IPS-20b (cell line): ENCODE data around the gene SAP130.

ENCODE experiments used
- H3K27ac ChIP-seq: one replicate; pipeline ENCODE4 v1.5.1; 2013; ENCODE audit warnings: low read length
- H3K27me3 ChIP-seq: 2 replicates; pipeline ENCODE4 v1.6.1; 2013; ENCODE audit warnings: mild to moderate bottlenecking, low read length, inconsistent platforms; ENCODE audit not compliant: insufficient read depth
- H3K36me3 ChIP-seq: 2 replicates; pipeline ENCODE4 v1.6.1; 2013; ENCODE audit warnings: low read depth, mild to moderate bottlenecking, inconsistent platforms, low read length, moderate library complexity; ENCODE audit not compliant: insufficient read depth
- H3K4me1 ChIP-seq: 2 replicates; pipeline ENCODE4 v1.6.1; 2013; ENCODE audit warnings: mild to moderate bottlenecking, control low read depth, inconsistent platforms, low read length, moderate library complexity; ENCODE audit not compliant: insufficient read depth
- H3K4me3 ChIP-seq: 2 replicates; pipeline ENCODE4 v1.5.1; 2013; ENCODE audit warnings: mild to moderate bottlenecking, low read length, inconsistent platforms
- H3K9ac ChIP-seq: 2 replicates; pipeline ENCODE4 v1.6.1; 2013; ENCODE audit warnings: low read depth, mild to moderate bottlenecking, inconsistent platforms, low read length, moderate library complexity
- H3K9me3 ChIP-seq: 2 replicates; pipeline ENCODE4 v1.6.1; 2013; ENCODE audit warnings: mild to moderate bottlenecking, low read depth, low read length, inconsistent platforms; ENCODE audit not compliant: insufficient read depth

The SAP130 gene

DNA sequence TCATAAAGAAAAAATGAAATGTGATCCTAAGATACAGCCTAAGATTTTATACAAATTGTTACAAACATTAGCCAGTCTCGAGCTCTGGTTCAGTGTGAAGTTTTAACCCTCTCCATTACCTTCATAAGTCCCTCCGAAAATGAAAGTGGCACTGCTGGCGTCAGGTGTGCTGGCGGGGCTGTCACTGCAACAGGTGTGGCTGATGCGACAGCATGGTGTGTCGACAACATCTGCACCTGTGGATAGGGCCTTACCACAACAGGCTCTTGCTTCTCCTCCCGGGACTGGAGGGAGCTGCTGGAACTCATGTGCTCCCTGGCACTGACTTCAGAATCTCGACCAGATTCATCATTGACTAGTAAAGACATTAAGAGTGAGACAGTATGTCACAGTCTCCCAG lies 10.3 kb downstream of the SAP130 start:
- Histone ChIP-seq H3K36me3 (peaks cover 79% of the 10 kb centered on the region), H3K4me3 (no peak overlapping the region), H3K27ac (no peak overlapping the region), H3K9ac (no peak overlapping the region), H3K9me3 (no peaks in the 10 kb centered on the region), H3K4me1 (no peaks in the 10 kb centered on the region), H3K27me3 (no peaks in the 10 kb centered on the region)

DNA sequence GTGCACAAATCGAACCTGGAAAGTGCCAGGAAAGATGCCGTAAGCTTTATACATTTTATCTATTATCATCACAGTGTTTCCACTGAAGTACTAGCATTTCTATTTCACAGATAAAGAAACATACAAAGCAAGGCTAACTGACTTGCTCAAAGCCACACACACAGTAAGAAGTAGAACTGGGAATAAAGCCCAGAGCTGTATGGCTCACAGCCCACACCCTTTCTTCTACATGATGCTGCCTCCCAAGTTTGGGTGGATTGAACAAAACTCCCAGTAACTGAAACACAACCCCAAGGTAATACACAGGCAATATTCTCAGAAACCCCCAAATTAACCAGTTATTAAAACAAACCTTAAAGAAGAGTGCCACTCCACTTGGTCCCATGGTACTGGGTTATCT lies 11.2 kb downstream of the SAP130 start:
- Histone ChIP-seq H3K9me3 (no peaks in the 10 kb centered on the region), H3K27me3 (no peaks in the 10 kb centered on the region), H3K36me3 (peaks cover 79% of the 10 kb centered on the region), H3K4me1 (no peaks in the 10 kb centered on the region), H3K4me3 (no peak overlapping the region), H3K27ac (no peak overlapping the region), H3K9ac (no peak overlapping the region)

DNA sequence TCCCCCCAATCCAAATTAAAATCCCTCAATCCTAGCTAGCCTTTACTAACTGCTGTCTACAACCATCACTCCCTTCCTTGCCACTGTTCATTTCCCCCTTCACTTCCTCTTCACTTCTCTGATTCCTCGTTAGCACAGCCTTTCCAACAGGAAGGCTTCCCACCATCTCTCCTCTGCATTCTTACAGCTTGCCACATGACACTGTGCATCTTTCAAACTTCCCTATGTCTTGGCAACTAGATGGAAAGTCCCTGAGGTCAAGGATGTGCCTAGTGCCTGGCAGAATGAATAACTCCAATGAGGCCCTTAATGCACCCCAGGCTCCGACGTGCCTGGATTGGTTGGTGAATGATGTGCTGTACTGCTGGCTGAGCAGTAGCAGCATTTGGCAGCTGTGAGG lies 15.2 kb downstream of the SAP130 start:
- Histone ChIP-seq H3K9me3 (no peaks in the 10 kb centered on the region), H3K27me3 (no peaks in the 10 kb centered on the region), H3K9ac (no peak overlapping the region), H3K27ac (no peak overlapping the region), H3K36me3 (peaks cover 100% of the 10 kb centered on the region), H3K4me3 (no peak overlapping the region), H3K4me1 (no peaks in the 10 kb centered on the region)

DNA sequence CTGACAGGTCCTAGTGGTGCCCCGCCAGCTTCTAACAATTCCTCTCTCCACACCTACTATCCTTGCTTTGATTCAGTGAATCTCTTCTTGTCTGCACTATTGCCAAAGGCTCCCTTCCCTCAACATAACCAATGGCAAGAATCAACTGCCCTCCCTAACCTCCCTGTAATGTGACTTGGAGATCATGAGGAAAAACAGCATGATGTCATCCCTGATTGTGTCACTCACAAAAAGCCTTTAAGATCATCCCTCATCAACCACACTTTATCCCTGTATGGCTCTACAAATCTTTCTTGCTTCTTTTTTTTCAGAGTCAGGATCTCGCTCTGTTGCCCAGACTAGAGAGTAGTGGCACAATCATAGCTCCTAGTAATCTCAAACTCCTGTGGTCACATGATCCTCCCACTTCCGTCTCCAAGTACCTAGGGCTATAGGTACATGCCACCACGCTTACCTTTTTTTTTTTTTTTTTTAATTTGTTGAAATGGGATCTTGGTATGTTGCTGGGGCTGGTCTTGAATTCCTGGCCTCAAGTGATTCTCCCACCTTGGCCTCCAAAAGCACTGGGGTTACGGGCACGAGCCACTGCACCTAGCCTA lies 19.7 kb downstream of the SAP130 start:
- Histone ChIP-seq H3K36me3 (peaks cover 97% of the 10 kb centered on the region), H3K9me3 (no peaks in the 10 kb centered on the region), H3K27ac (no peak overlapping the region), H3K27me3 (no peaks in the 10 kb centered on the region), H3K4me1 (no peaks in the 10 kb centered on the region), H3K9ac (no peak overlapping the region), H3K4me3 (no peak overlapping the region)

DNA sequence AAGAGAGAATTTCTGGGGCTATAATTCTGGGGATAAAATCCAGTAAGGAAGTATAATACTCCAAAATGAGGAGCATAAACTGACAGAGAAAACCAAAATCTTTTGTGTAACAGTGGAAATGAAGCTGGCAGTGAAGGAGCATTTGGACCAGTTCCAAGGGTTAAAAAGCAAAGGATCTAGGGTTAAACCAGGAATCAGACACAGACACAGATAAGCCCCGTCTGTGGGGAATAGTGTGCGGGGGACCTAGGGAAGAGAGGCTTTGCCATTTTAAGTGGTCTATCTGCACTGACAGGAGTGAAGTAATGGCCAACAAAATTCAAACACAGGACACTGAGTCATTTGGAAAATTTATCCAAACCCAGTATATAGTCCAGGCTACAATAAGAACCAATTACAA lies 23.4 kb downstream of the SAP130 start:
- no peaks in the 10 kb centered on the region for H3K9me3 ChIP-seq
- H3K4me1 ChIP-seq, result no peaks in the 10 kb centered on the region
- no peaks in the 10 kb centered on the region for H3K27me3 ChIP-seq
- no peak overlapping the region for H3K9ac ChIP-seq
- no peak overlapping the region for H3K27ac ChIP-seq
- H3K36me3 ChIP-seq, result peaks cover 97% of the 10 kb centered on the region
- no peak overlapping the region for H3K4me3 ChIP-seq

DNA sequence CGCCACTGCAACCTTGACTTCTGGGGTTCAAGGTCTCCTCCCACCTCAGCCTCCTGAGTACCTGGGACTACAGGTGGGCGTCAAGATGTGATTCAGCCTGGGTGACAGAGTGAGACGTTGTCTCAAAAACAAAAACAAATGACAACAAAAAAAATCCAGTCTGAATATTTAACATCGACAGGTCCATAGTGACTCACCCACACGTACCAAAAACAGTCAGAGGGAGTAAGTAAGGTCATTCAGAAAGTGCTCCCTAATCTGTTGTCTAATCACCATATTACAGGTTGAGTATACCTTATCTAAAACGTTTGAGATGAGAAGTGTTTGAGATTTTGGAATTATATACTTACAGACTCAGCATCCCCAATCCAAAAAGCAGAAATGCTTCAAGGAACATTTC lies 24.4 kb downstream of the SAP130 start:
- H3K36me3 ChIP-seq, result peaks cover 97% of the 10 kb centered on the region
- no peaks in the 10 kb centered on the region for H3K4me1 ChIP-seq
- no peak overlapping the region for H3K9ac ChIP-seq
- H3K4me3 ChIP-seq, result no peak overlapping the region
- no peaks in the 10 kb centered on the region for H3K9me3 ChIP-seq
- H3K27ac ChIP-seq, result no peak overlapping the region
- no peaks in the 10 kb centered on the region for H3K27me3 ChIP-seq

DNA sequence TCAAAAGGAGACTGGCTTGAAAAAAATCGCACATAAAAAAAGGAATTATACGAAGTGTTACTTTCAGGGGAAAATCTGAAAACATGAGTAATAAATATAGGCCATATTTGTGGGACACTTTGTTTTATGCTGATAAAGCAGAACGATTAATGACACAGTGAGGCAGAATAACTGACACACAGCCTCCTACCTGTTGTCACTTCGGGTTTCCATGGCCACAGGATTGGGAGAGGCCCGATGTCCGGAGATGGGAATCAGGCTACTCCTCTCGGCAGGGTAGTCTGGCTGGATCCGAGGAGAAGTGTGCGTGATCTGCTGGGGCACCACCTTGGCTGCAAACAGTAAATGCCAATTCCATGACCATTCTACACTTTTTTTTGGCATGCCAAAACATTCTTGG lies 31.7 kb downstream of the SAP130 start:
- H3K4me1 ChIP-seq, result no peaks in the 10 kb centered on the region
- H3K9ac ChIP-seq, result no peak overlapping the region
- no peaks in the 10 kb centered on the region for H3K27me3 ChIP-seq
- H3K27ac ChIP-seq, result no peak overlapping the region
- H3K36me3 ChIP-seq, result peaks cover 95% of the 10 kb centered on the region
- no peaks in the 10 kb centered on the region for H3K9me3 ChIP-seq
- H3K4me3 ChIP-seq, result no peak overlapping the region

DNA sequence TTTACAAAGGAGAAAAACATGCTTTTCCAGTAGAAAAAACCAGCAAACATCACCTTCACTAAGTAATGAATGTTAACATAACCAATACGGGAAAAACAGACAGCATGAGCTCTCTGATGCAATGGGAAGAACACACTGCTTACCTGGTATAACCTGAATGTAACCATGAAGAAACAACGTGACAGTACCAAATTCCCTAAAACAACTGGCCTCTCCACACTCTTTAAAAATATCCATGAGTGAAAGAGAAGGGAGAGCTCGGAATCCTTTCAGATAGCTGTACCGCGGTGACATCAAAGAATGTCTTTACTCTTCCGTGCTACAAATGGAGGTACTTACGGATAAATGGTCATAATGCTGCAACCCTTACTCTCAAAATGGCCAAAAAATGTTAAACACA lies 32.1 kb downstream of the SAP130 start:
- H3K36me3 ChIP-seq, result peaks cover 92% of the 10 kb centered on the region

DNA sequence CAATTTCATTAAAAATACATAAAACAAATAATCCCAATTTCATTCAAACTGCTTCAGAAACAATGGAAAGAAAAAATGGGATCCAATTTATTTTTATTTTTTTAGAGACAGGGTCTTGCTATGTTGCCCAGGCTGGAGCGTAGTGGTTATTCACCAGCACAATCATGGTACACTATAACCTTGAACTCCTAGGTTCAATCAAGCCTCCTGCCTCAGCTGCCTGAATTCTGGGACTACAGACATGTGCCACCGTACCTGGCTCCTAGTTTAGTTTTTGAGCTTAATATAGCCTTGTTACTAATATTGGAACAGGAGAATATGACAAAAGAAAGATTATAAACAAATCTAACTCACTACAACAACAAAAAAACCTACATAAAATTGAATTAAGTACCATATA lies 34.2 kb downstream of the SAP130 start:
- Histone ChIP-seq H3K27ac (no peak overlapping the region), H3K4me1 (no peaks in the 10 kb centered on the region), H3K9ac (no peak overlapping the region), H3K27me3 (no peaks in the 10 kb centered on the region), H3K4me3 (no peak overlapping the region), H3K9me3 (no peaks in the 10 kb centered on the region), H3K36me3 (peaks cover 92% of the 10 kb centered on the region)

More for the DNA sequence above, 32.1 kb downstream of the SAP130 start:
- Histone ChIP-seq H3K9me3 (no peaks in the 10 kb centered on the region), H3K4me3 (no peak overlapping the region), H3K9ac (no peak overlapping the region), H3K4me1 (no peaks in the 10 kb centered on the region), H3K27ac (no peak overlapping the region), H3K27me3 (no peaks in the 10 kb centered on the region)

DNA sequence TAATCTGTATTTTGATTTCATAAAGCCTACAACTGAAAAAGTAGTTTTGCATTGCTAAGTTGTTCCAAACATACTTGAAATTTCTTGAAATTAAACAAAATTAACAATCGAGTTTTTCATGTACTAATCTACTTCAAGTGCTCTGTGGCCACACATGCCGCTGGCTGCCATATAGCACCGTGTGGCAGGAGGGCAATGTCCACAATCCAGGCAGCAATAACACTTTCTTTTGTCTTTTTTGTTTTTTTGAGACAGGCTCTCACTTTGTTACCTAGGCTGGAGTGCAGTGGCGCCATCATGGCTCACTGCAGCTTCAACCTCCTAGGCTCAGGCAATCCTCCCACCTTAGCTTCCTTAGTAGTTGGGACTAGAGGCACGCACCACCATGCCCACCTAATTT lies 36.1 kb downstream of the SAP130 start:
- no peak overlapping the region for H3K4me3 ChIP-seq
- H3K27ac ChIP-seq, result no peak overlapping the region
- H3K9me3 ChIP-seq, result no peaks in the 10 kb centered on the region
- H3K36me3 ChIP-seq, result peaks cover 92% of the 10 kb centered on the region
- H3K27me3 ChIP-seq, result no peaks in the 10 kb centered on the region
- no peak overlapping the region for H3K9ac ChIP-seq
- H3K4me1 ChIP-seq, result no peaks in the 10 kb centered on the region

DNA sequence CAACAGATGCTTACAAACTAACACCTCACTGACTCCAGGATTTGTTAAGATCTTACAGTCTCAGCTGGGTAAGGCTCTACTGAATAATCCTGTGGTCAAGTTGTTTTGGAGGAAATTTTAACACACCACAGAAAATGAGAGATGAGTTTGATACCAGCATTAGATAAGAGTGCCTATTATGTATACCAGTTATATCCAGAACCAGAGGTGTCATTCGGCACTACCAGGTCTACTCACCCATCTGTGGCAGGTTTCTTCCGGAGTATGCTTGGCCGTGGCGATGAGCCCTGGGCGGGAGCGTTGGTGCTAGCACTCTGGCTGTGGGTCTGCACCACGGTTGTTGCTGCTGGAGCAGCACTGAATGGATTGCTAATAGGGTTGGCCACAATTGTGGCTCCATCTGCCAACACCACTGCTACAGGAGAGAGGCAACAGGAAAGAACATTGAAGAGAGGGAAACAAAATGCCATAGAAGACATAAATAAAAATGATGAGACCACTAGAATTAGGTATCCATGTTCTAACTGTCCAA lies 41.2 kb downstream of the SAP130 start:
- H3K27ac ChIP-seq, result no peak overlapping the region
- H3K9ac ChIP-seq, result no peak overlapping the region
- no peaks in the 10 kb centered on the region for H3K9me3 ChIP-seq
- no peaks in the 10 kb centered on the region for H3K27me3 ChIP-seq
- no peaks in the 10 kb centered on the region for H3K4me1 ChIP-seq
- H3K36me3 ChIP-seq, result peaks cover 92% of the 10 kb centered on the region
- no peak overlapping the region for H3K4me3 ChIP-seq

DNA sequence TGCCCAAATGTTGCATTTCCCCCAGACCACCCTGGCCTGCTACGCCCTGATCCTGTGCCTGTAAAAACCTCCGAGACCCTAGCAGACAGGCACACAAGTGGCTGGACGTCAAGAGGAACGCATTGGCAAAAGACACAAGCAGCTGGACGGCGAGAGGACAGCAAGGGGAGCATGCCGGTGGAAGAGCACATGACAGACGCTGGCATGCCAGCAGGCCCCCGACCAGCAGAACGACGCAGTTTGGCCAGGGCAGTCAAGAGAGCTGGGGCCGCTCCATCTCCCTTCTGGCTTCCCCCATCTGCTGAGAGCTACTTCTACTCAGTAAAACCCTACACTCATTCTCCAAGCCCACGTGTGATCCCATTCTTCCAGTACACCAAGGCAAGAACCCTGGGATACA lies 42.1 kb downstream of the SAP130 start:
- peaks cover 92% of the 10 kb centered on the region for H3K36me3 ChIP-seq
- no peaks in the 10 kb centered on the region for H3K4me1 ChIP-seq
- no peak overlapping the region for H3K4me3 ChIP-seq
- no peaks in the 10 kb centered on the region for H3K9me3 ChIP-seq
- no peak overlapping the region for H3K27ac ChIP-seq
- H3K9ac ChIP-seq, result no peak overlapping the region
- H3K27me3 ChIP-seq, result no peaks in the 10 kb centered on the region
